ENCODE measurements around the gene AURKB. TPM values are rescaled to one million over a fixed set of nuclear protein-coding genes. Genes with fewer than 3 reads are reported as not detected.

Gene AURKB
- total and polyA plus RNA-seq, 2 of the 13 experiments (the other 11 are each of a cell fraction or from before 2014, with no cell fraction given), result 29.5 to 75.3 TPM

GRCh38 chr17:8209907-8210760 is at the start of gene AURKB (continued):
- TF ChIP-seq HMGXB3 (CRISPR knock-in tag; IDR thresholded peaks at IDR 0.05; ENCODE audit: borderline replicate concordance) (peak; percentile 78; the same call in 1 of the 2 replicates), PAWR (CRISPR knock-in tag; IDR thresholded peaks at IDR 0.05; ENCODE audit: borderline replicate concordance) (peak; percentile 85; the same call in 1 of the 2 replicates), RXRA (CRISPR knock-in tag; IDR thresholded peaks at IDR 0.05) (0 out of 2 replicates have a peak, but pooled peaks have one; percentile 31), HHEX (CRISPR knock-in tag; IDR thresholded peaks at IDR 0.05) (no peak), ZNF672 (CRISPR knock-in tag; IDR thresholded peaks at IDR 0.05) (no peak), ARNT2 (CRISPR knock-in tag; IDR thresholded peaks at IDR 0.05; ENCODE audit: low read depth) (peak; percentile 93), SALL2 (CRISPR knock-in tag; IDR thresholded peaks at IDR 0.05) (peak; percentile 79; the same call in 1 of the 2 replicates), RARA (CRISPR knock-in tag; IDR thresholded peaks at IDR 0.05) (no peak), ZNF274 (CRISPR knock-in tag; IDR thresholded peaks at IDR 0.05) (0 out of 2 replicates have a peak, but pooled peaks have one; percentile 37), ZNF558 (CRISPR knock-in tag; IDR thresholded peaks at IDR 0.05; ENCODE audit: borderline replicate concordance) (peak; percentile 75; the same call in 1 of the 2 replicates), HOXA3 (CRISPR knock-in tag; IDR thresholded peaks at IDR 0.05) (peak; percentile 74; the same call in 1 of the 2 replicates), RBFOX2 (IDR thresholded peaks at IDR 0.05; ENCODE audit: low read depth, low read length) (peak; percentile 88), CREB3 (CRISPR knock-in tag; IDR thresholded peaks at IDR 0.05) (no peak), MED1 (CRISPR knock-in tag; IDR thresholded peaks at IDR 0.05) (peak; percentile 57; the same call in 1 of the 2 replicates), MEIS2 (CRISPR knock-in tag; IDR thresholded peaks at IDR 0.05) (0 out of 2 replicates have a peak, but pooled peaks have one; percentile 40), GTF3A (CRISPR knock-in tag; conservative IDR thresholded peaks at IDR 0.05) (no peak; the same call in 1 of the 2 replicates), ZNF142 (CRISPR knock-in tag; IDR thresholded peaks at IDR 0.05) (0 out of 2 replicates have a peak, but pooled peaks have one; percentile 49), PHF5A (CRISPR knock-in tag; IDR thresholded peaks at IDR 0.05; ENCODE audit: low read depth, unreplicated experiment) (no peak)

All from HepG2 (cell line).